ENCODE results near the gene ZNRF3.

Gene ZNRF3

GRCh38 chr22:29022101-29022817 lies 138.9 kb downstream of the ZNRF3 start:
- POLR2A ChIA-PET, result no interaction called here
- CTCF ChIA-PET, result no interaction called here
- no peak overlapping the region for H3K4me3 ChIP-seq (ENCODE audit: low read depth, low read length)
- TF ChIP-seq, protein P1, sequence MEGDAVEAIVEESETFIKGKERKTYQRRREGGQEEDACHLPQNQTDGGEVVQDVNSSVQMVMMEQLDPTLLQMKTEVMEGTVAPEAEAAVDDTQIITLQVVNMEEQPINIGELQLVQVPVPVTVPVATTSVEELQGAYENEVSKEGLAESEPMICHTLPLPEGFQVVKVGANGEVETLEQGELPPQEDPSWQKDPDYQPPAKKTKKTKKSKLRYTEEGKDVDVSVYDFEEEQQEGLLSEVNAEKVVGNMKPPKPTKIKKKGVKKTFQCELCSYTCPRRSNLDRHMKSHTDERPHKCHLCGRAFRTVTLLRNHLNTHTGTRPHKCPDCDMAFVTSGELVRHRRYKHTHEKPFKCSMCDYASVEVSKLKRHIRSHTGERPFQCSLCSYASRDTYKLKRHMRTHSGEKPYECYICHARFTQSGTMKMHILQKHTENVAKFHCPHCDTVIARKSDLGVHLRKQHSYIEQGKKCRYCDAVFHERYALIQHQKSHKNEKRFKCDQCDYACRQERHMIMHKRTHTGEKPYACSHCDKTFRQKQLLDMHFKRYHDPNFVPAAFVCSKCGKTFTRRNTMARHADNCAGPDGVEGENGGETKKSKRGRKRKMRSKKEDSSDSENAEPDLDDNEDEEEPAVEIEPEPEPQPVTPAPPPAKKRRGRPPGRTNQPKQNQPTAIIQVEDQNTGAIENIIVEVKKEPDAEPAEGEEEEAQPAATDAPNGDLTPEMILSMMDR (IDR thresholded peaks at IDR 0.05; ENCODE audit: insufficient read depth, low read length, missing control alignments), result no peak
- no peak for DNase-seq (ENCODE audit: low read depth, low spot score)

DNA sequence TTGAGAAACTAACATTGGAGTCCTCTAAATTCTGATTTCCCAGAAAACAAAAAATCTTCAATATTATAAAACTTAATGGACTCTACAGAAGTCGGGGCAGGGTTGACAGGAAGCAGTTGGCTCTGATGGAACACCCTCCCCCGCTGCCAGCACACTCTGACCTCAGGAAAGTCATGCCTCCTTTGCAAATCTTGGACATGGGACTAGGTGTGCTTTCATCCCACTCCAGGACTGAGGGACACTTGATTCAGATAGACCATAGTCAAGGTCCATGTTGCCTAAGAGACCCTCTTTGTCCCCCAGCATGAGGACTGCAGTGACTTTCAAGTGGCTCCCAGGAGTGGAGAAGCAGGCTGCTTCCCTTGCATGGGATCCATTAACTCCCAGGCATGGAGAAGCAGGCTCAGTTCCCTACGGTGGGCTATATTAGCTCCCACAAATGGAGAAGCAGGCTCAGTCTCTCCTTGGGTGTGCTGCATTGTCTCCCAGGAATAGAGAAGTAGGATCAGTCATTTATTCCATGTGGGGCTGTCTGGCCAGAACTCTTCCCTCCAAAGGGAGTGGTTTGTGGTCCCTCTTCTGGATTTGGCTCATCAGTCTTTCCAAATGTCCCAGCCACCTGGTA lies 139.9 kb downstream of the ZNRF3 start:
- no peak for DNase-seq (ENCODE audit: low read depth, low spot score)
- ChIA-PET CTCF (interaction anchor here (0.7 to 1.1 kb wide), 2 partner anchors 10 to 222 kb away, joined by 3 read pairs; no protein-coding TSS in a partner anchor), POLR2A (no interaction called here)
- no peak overlapping the region for H3K4me3 ChIP-seq (ENCODE audit: low read depth, low read length)
- TF ChIP-seq, protein P1 (IDR thresholded peaks at IDR 0.05; ENCODE audit: insufficient read depth, low read length, missing control alignments), result no peak

DNA sequence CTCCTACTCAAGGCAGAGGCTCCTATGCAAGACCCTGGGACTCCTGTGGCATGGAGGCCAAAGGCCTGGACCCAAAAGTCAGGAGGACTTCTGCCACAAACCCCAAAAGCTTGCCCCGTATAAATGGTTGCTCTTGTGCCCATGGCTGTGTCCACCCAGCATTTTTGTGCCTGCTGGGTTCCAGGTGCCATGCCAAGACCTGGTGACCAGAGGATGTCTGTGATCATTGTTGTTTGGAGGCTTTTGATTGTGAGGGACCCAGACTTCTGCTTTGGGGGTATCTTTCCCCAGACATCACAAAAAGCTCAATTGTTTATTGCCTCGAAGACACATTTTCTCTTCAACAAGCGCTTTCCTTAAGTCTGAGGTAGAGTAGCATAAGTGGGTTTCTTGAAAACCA lies 143.2 kb downstream of the ZNRF3 start:
- CTCF ChIA-PET, result interaction anchor here (1.0 to 3.1 kb wide), 2 partner anchors 13 to 127 kb away, joined by 3 to 20 read pairs; no protein-coding TSS in a partner anchor

GRCh38 chr22:29028468-29028867 lies 145.1 kb downstream of the ZNRF3 start:
- no peak overlapping the region for H3K4me3 ChIP-seq (ENCODE audit: low read depth, low read length)
- CTCF ChIA-PET, result interaction anchor here (0.9 to 2.0 kb wide), 3 partner anchors 13 to 199 kb away, joined by 3 to 6 read pairs (median 5); no protein-coding TSS in a partner anchor
- POLR2A ChIA-PET, result no interaction called here
- DNase-seq (ENCODE audit: low read depth, low spot score), result no peak
- TF ChIP-seq, protein P1 (IDR thresholded peaks at IDR 0.05; ENCODE audit: insufficient read depth, low read length, missing control alignments), result no peak

More for the DNA sequence above, 143.2 kb downstream of the ZNRF3 start:
- H3K4me3 ChIP-seq (ENCODE audit: low read depth, low read length), result no peak overlapping the region
- TF ChIP-seq, protein P1 (IDR thresholded peaks at IDR 0.05; ENCODE audit: insufficient read depth, low read length, missing control alignments), result no peak
- no peak for DNase-seq (ENCODE audit: low read depth, low spot score)
- POLR2A ChIA-PET, result no interaction called here

GRCh38 chr22:29029202-29030000 lies 146.0 kb downstream of the ZNRF3 start:
- CTCF ChIA-PET, result interaction anchor here (1.1 to 2.0 kb wide), 3 partner anchors 12 to 200 kb away, joined by 4 to 6 read pairs (median 5); no protein-coding TSS in a partner anchor
- TF ChIP-seq, protein P1 (IDR thresholded peaks at IDR 0.05; ENCODE audit: insufficient read depth, low read length, missing control alignments), result no peak
- H3K4me3 ChIP-seq (ENCODE audit: low read depth, low read length), result no peak overlapping the region
- POLR2A ChIA-PET, result no interaction called here
- DNase-seq (ENCODE audit: low read depth, low spot score), result no peak
